NB4 (cell line): ENCODE results near the gene TAS1R2.

Source experiments
- CTCF ChIP-seq: IDR thresholded peaks from one replicate; pipeline ENCODE4 v1.5.1; 2012; ENCODE audit warnings: low read depth, low read length
- MAX ChIP-seq: IDR thresholded peaks from 2 replicates; pipeline ENCODE4 v1.6.1; 2011; ENCODE audit warnings: low read depth, low read length
- MYC ChIP-seq: IDR thresholded peaks from 2 replicates; pipeline ENCODE4 v1.6.1; 2011; ENCODE audit warnings: low read depth, low read length

GRCh38 chr1:18840145-18840544 lies 19.3 kb downstream of the TAS1R2 start:
- TF ChIP-seq CTCF (no peak), MYC (no peak), MAX (no peak)
